Small intestine (tissue), 7 donors: ENCODE data around the gene ZNF778. TPM values are rescaled to one million over a fixed set of nuclear protein-coding genes. Genes with fewer than 3 reads are reported as not detected.

ENCODE experiments used
- DNase-seq, 2 donors: peaks; one replicate each; pipeline versions ENCODE4 v3.0.0 to v3.0.0-alpha.2; 2013
- FAIRE-seq: peaks from 2 replicates; lab custom pipeline; 2012; peaks lifted over from hg19 to GRCh38; lab: Jason Lieb, UNC
- H3K27ac ChIP-seq, 3 donors: one replicate each; pipeline ENCODE4 v1.5.1; 2013; ENCODE audit warnings: low read length in 2 of 3, mild to moderate bottlenecking in 2 of 3, control low read depth in 1 of 3, inconsistent platforms in 1 of 3, low read depth in 1 of 3, moderate library complexity in 1 of 3
- H3K27me3 ChIP-seq, 3 donors: one replicate each; pipeline ENCODE4 v1.6.1; 2013; ENCODE audit warnings: low read length in 3 of 3, inconsistent platforms in 1 of 3; ENCODE audit not compliant: control insufficient read depth in 3 of 3, insufficient read depth in 3 of 3
- H3K36me3 ChIP-seq, 3 donors: one replicate each; pipeline ENCODE4 v1.6.1; 2013; ENCODE audit warnings: low read length in 3 of 3, inconsistent platforms in 1 of 3, low read depth in 1 of 3, mild to moderate bottlenecking in 1 of 3, moderate library complexity in 1 of 3; ENCODE audit not compliant: control insufficient read depth in 3 of 3, insufficient read depth in 2 of 3
- H3K4me1 ChIP-seq, 3 donors: one replicate each; pipeline ENCODE4 v1.6.1; 2013; ENCODE audit warnings: low read length in 2 of 3, inconsistent platforms in 1 of 3, low read depth in 1 of 3, mild to moderate bottlenecking in 1 of 3, moderate library complexity in 1 of 3; ENCODE audit not compliant: control insufficient read depth in 3 of 3, insufficient read depth in 2 of 3
- H3K4me3 ChIP-seq, 3 donors: one replicate each; pipeline ENCODE4 v1.5.1; 2013; ENCODE audit warnings: low read length in 3 of 3, control low read depth in 1 of 3, inconsistent platforms in 1 of 3, low read depth in 1 of 3, mild to moderate bottlenecking in 1 of 3, moderate library complexity in 1 of 3
- H3K9me3 ChIP-seq, 2 donors: one replicate each; pipeline ENCODE4 v1.6.1; 2013; ENCODE audit warnings: low read depth in 1 of 2, low read length in 1 of 2; ENCODE audit not compliant: control insufficient read depth in 2 of 2, insufficient read depth in 1 of 2
- WGBS, 3 donors: extraction: QIAGEN DNeasy Blood & Tissue Kit; methylation state at CpG; one replicate each; pipeline ENCODE4 v1.1.7; 2013; 5-methylcytosine and 5-hydroxymethylcytosine counted together
- polyA plus RNA-seq, 4 donors: library from polyadenylated mRNA; stranded (reverse) in 3 of 4; unstranded in 1 of 4; fragments of 200-250 nt in 3 of 4; fragments of 120-200 nt in 1 of 4; gene quantifications; one replicate each; pipeline versions ENCODE4 v1.2.1 to v1.2.3, GENCODE V29; 2013
- donor health status: healthy with polysubstance abuse.
- donor health status: control.
- donor health status: control.
- donor health status: Bipolar disorder and iron deficiency.
- donor health status: healthy.

Gene ZNF778
- polyA plus RNA-seq, 4 donors: 0.89 to 3.2 (median 1.2) TPM

GRCh38 chr16:89269805-89270665 lies 52.5 kb downstream of the ZNF778 start:
- Histone ChIP-seq H3K27ac (peak overlapping the region in 2 of 3 donors; percentile 16 to 17), H3K36me3 (peaks cover 12 to 84% (median 27%) of the 10 kb centered on the region in 3 donors), H3K9me3 (no peaks in the 10 kb centered on the region), H3K4me1 (peaks cover 0 to 5% (median 0%) of the 10 kb centered on the region in 3 donors), H3K27me3 (no peaks in the 10 kb centered on the region), H3K4me3 (no peak overlapping the region)
- no peak for FAIRE-seq
- DNase-seq: peak in 1 of 2 donors; percentile 56
- WGBS, 3 donors: 76 to 91% (median 80%) methylated on average over 27 of the region's 27 CpGs

- FAIRE-seq (no peak), DNase-seq (no peak)
- no peaks in the 10 kb centered on the region for H3K9me3 ChIP-seq
- WGBS, 3 donors: 95 to 96% (median 96%) methylated on average over 30 to 32 of the region's 32 CpGs
- no peak overlapping the region for H3K27ac ChIP-seq
- H3K4me1 ChIP-seq: peaks cover 0 to 5% (median 3%) of the 10 kb centered on the region in 3 donors
- no peak overlapping the region for H3K4me3 ChIP-seq
- H3K36me3 ChIP-seq: peaks cover 14 to 84% (median 28%) of the 10 kb centered on the region in 3 donors
- H3K27me3 ChIP-seq: no peaks in the 10 kb centered on the region
These were observed 53.3 kb downstream of the ZNF778 start for GRCh38 chr16:89270666-89271345.

- H3K27ac ChIP-seq: no peak overlapping the region
- H3K36me3 ChIP-seq: peaks cover 15 to 85% (median 23%) of the 10 kb centered on the region in 3 donors
- WGBS, 3 donors: 96 to 99% (median 99%) methylated on average over 6 of the region's 6 CpGs
- H3K4me3 ChIP-seq: no peak overlapping the region
- peaks cover 0 to 5% (median 3%) of the 10 kb centered on the region in 3 donors for H3K4me1 ChIP-seq
- DNase-seq: no peak
- no peaks in the 10 kb centered on the region for H3K9me3 ChIP-seq
- FAIRE-seq: no peak
- no peaks in the 10 kb centered on the region for H3K27me3 ChIP-seq
These were observed 55.1 kb downstream of the ZNF778 start for GRCh38 chr16:89272631-89273030.

- no peaks in the 10 kb centered on the region for H3K27me3 ChIP-seq
- DNase-seq (no peak), FAIRE-seq (no peak)
- H3K9me3 ChIP-seq: no peaks in the 10 kb centered on the region
- WGBS, 3 donors: 71 to 86% (median 74%) methylated on average over 19 of the region's 19 CpGs
- H3K4me3 ChIP-seq: no peak overlapping the region
- H3K36me3 ChIP-seq: peaks cover 15 to 92% (median 22%) of the 10 kb centered on the region in 3 donors
- H3K4me1 ChIP-seq: peaks cover 0 to 5% (median 3%) of the 10 kb centered on the region in 3 donors
- H3K27ac ChIP-seq: peak overlapping the region in 1 of 3 donors; percentile 50
These were observed 56.4 kb downstream of the ZNF778 start for GRCh38 chr16:89273741-89274472.

- no peak for FAIRE-seq
- H3K36me3 ChIP-seq: peaks cover 18 to 89% (median 22%) of the 10 kb centered on the region in 3 donors
- WGBS, 3 donors: 57 to 80% (median 71%) methylated on average over 25 to 30 of the region's 30 CpGs
- H3K4me3 ChIP-seq: no peak overlapping the region
- peaks cover 0 to 5% (median 3%) of the 10 kb centered on the region in 3 donors for H3K4me1 ChIP-seq
- H3K9me3 ChIP-seq: no peaks in the 10 kb centered on the region
- H3K27ac ChIP-seq: peak overlapping the region in 1 of 3 donors; percentile 72
- peak; percentile 56 to 94 for DNase-seq
- no peaks in the 10 kb centered on the region for H3K27me3 ChIP-seq
These were observed 57.2 kb downstream of the ZNF778 start for GRCh38 chr16:89274561-89275283.

- peaks cover 0 to 5% (median 3%) of the 10 kb centered on the region in 3 donors for H3K4me1 ChIP-seq
- DNase-seq: no peak
- H3K36me3 ChIP-seq: peaks cover 17 to 89% (median 23%) of the 10 kb centered on the region in 3 donors
- H3K9me3 ChIP-seq: no peaks in the 10 kb centered on the region
- FAIRE-seq: no peak
- H3K27me3 ChIP-seq: no peaks in the 10 kb centered on the region
- WGBS, 3 donors: 81 to 91% (median 85%) methylated on average over 11 of the region's 11 CpGs
- H3K4me3 ChIP-seq: no peak overlapping the region
- peak overlapping the region in 1 of 3 donors; percentile 72 for H3K27ac ChIP-seq
These were observed 57.7 kb downstream of the ZNF778 start for GRCh38 chr16:89275284-89275584.

- Histone ChIP-seq H3K4me3 (no peak overlapping the region), H3K27me3 (no peaks in the 10 kb centered on the region), H3K9me3 (peaks cover 0 to 5% of the 10 kb centered on the region in 2 donors), H3K4me1 (peaks cover 0 to 5% (median 3%) of the 10 kb centered on the region in 3 donors), H3K27ac (no peak overlapping the region), H3K36me3 (peaks cover 20 to 89% (median 21%) of the 10 kb centered on the region in 3 donors)
- 94 to 95% (median 95%) methylated on average over 39 of the region's 39 CpGs for WGBS, 3 donors
- no peak for DNase-seq
- no peak for FAIRE-seq
These were observed 58.6 kb downstream of the ZNF778 start for GRCh38 chr16:89275837-89276720.
